Tibial nerve (tissue), 4 donors: ENCODE results near the gene SWAP70. TPM values are rescaled to one million over a fixed set of nuclear protein-coding genes. Genes with fewer than 3 reads are reported as not detected.
A peak's percentile ranks its signal among the peaks of the same experiment; 100 is the strongest.

Experiments used
- DNase-seq, 2 donors: peaks; one replicate each; pipeline ENCODE4 v3.0.0-alpha.2; 2019; ENCODE audit warnings: low spot score in 2 of 2
- H3K27ac ChIP-seq, 4 donors: fragments of 200-600 bp; sonication (generic) in 3 of 4; one replicate each; pipeline ENCODE4 v1.5.1; 2017 to 2019; ENCODE audit warnings: mild to moderate bottlenecking in 1 of 4
- H3K27me3 ChIP-seq, 2 donors: fragments of 200-600 bp; sonication (generic) in 1 of 2; one replicate each; pipeline versions ENCODE4 v1.5.1 to v1.6.0; 2017 to 2019
- H3K36me3 ChIP-seq, 3 donors: fragments of 200-600 bp; sonication (generic); one replicate each; pipeline ENCODE4 v1.5.1; 2018 to 2019
- H3K4me1 ChIP-seq, 4 donors: fragments of 200-600 bp; sonication (generic) in 3 of 4; one replicate each; pipeline ENCODE4 v1.5.1; 2017 to 2019
- H3K4me3 ChIP-seq, 4 donors: fragments of 200-600 bp; sonication (generic) in 3 of 4; one replicate each; pipeline ENCODE4 v1.5.1; 2017 to 2019; ENCODE audit warnings: mild to moderate bottlenecking in 1 of 4, moderate library complexity in 1 of 4
- H3K9me3 ChIP-seq, 4 donors: fragments of 200-600 bp; sonication (generic) in 3 of 4; one replicate each; pipeline ENCODE4 v1.5.1; 2017 to 2019
- CTCF ChIP-seq, 5 experiments: fragments of 200-600 bp in 3 of 5; fragments of 450-650 bp in 2 of 5; sonication (generic) in 3 of 5; IDR thresholded peaks; one replicate each; pipeline ENCODE4 v1.5.1; 2016 to 2019; ENCODE audit warnings: antibody characterized with exemption in 5 of 5, mild to moderate bottlenecking in 3 of 5, moderate library complexity in 2 of 5
- EP300 ChIP-seq, 2 donors: sonication (generic); formaldehyde crosslinking; IDR thresholded peaks; one replicate each; pipeline ENCODE4 v1.6.1; 2017; ENCODE audit warnings: antibody characterized with exemption in 2 of 2, mild to moderate bottlenecking in 1 of 2
- POLR2A ChIP-seq, 2 donors: fragments of 450-650 bp; IDR thresholded peaks; one replicate each; pipeline ENCODE4 v1.6.1; 2017; ENCODE audit warnings: antibody characterized with exemption in 2 of 2, mild to moderate bottlenecking in 2 of 2, moderate library complexity in 2 of 2
- WGBS, 2 donors: methylation state at CpG; one replicate each; pipeline ENCODE4 v1.1.5; 2018; 5-methylcytosine and 5-hydroxymethylcytosine counted together
- total RNA-seq, 4 donors: library from RNA; depleted of rRNA; stranded (reverse); fragments of >200 nt; gene quantifications; one replicate each; pipeline ENCODE4 v1.1.0, GENCODE V29; 2016

Gene SWAP70
- total RNA-seq, 4 donors from 2014 or later = 51.0 to 79.1 (median 66.9) TPM

- no peak overlapping the region for H3K4me3 ChIP-seq
- no peak for TF ChIP-seq POLR2A (IDR thresholded peaks at IDR 0.05)
- no peak for TF ChIP-seq EP300 (IDR thresholded peaks at IDR 0.05)
- TF ChIP-seq CTCF (IDR thresholded peaks at IDR 0.05) = no peak
- no peaks in the 10 kb centered on the region for H3K9me3 ChIP-seq
- 52 to 55% methylated on average over 3 of the region's 3 CpGs for WGBS, 2 donors
- peaks cover 0 to 40% (median 7%) of the 10 kb centered on the region in 3 donors for H3K36me3 ChIP-seq
- no peak overlapping the region for H3K27ac ChIP-seq
- H3K27me3 ChIP-seq = no peaks in the 10 kb centered on the region
- no peak for DNase-seq
- peaks cover 0 to 41% (median 22%) of the 10 kb centered on the region in 4 donors for H3K4me1 ChIP-seq
Measured at GRCh38 chr11:9753021-9753420, 89.1 kb downstream of the SWAP70 start.

GRCh38 chr11:9754010-9754471 lies 90.2 kb downstream of the SWAP70 start:
- Histone ChIP-seq H3K9me3 (no peaks in the 10 kb centered on the region), H3K27ac (peak overlapping the region in 3 of 4 donors; percentile 12 to 36 (median 27)), H3K4me3 (no peak overlapping the region), H3K4me1 (peaks cover 0 to 38% (median 23%) of the 10 kb centered on the region in 4 donors), H3K36me3 (peaks cover 0 to 33% (median 7%) of the 10 kb centered on the region in 3 donors), H3K27me3 (no peaks in the 10 kb centered on the region)
- WGBS, 2 donors = 78 to 84% methylated on average over 3 of the region's 3 CpGs
- no peak for DNase-seq
- TF ChIP-seq EP300 (IDR thresholded peaks at IDR 0.05) (peak in 1 of 2 donors; percentile 42), POLR2A (IDR thresholded peaks at IDR 0.05) (no peak)

- H3K9me3 ChIP-seq = no peaks in the 10 kb centered on the region
- TF ChIP-seq POLR2A (IDR thresholded peaks at IDR 0.05) (no peak), CTCF (IDR thresholded peaks at IDR 0.05) (no peak), EP300 (IDR thresholded peaks at IDR 0.05) (no peak)
- peaks cover 0 to 54% (median 39%) of the 10 kb centered on the region in 4 donors for H3K4me1 ChIP-seq
- H3K36me3 ChIP-seq = peaks cover 0 to 17% (median 0%) of the 10 kb centered on the region in 3 donors
- no peaks in the 10 kb centered on the region for H3K27me3 ChIP-seq
- WGBS, 2 donors = 31 to 33% methylated on average over 7 of the region's 7 CpGs
- no peak overlapping the region for H3K4me3 ChIP-seq
- no peak for DNase-seq
- peak overlapping the region in 3 of 4 donors; percentile 12 to 57 (median 36) for H3K27ac ChIP-seq
Measured at GRCh38 chr11:9755561-9756185, 91.8 kb downstream of the SWAP70 start.

GRCh38 chr11:9756461-9756860 lies 92.6 kb downstream of the SWAP70 start:
- TF ChIP-seq POLR2A (IDR thresholded peaks at IDR 0.05) (no peak), EP300 (IDR thresholded peaks at IDR 0.05) (no peak), CTCF (IDR thresholded peaks at IDR 0.05) (no peak)
- DNase-seq = no peak
- Histone ChIP-seq H3K27me3 (no peaks in the 10 kb centered on the region), H3K27ac (peak overlapping the region in 2 of 4 donors; percentile 12 to 36), H3K4me3 (no peak overlapping the region), H3K4me1 (peaks cover 0 to 60% (median 39%) of the 10 kb centered on the region in 4 donors), H3K36me3 (peaks cover 0 to 10% (median 0%) of the 10 kb centered on the region in 3 donors), H3K9me3 (no peaks in the 10 kb centered on the region)
- WGBS, 2 donors = 91 to 99% methylated on average over 5 of the region's 5 CpGs

GRCh38 chr11:9756878-9757277 lies 93.0 kb downstream of the SWAP70 start:
- H3K4me3 ChIP-seq = no peak overlapping the region
- peaks cover 0 to 6% (median 0%) of the 10 kb centered on the region in 3 donors for H3K36me3 ChIP-seq
- no peaks in the 10 kb centered on the region for H3K27me3 ChIP-seq
- peak overlapping the region in 2 of 4 donors; percentile 15 to 20 for H3K27ac ChIP-seq
- no peak for TF ChIP-seq EP300 (IDR thresholded peaks at IDR 0.05)
- TF ChIP-seq POLR2A (IDR thresholded peaks at IDR 0.05) = no peak
- no peak for TF ChIP-seq CTCF (IDR thresholded peaks at IDR 0.05)
- no peaks in the 10 kb centered on the region for H3K9me3 ChIP-seq
- WGBS, 2 donors = 94 to 96% methylated on average over 6 of the region's 6 CpGs
- no peak for DNase-seq
- H3K4me1 ChIP-seq = peaks cover 0 to 64% (median 39%) of the 10 kb centered on the region in 4 donors
